Measurements from ENCODE around the gene LCA5L. TPM values are rescaled to one million over a fixed set of nuclear protein-coding genes. Genes with fewer than 3 reads are reported as not detected.

LCA5L gene
- total RNA-seq, 1 donor from 2014 or later: not detected

DNA sequence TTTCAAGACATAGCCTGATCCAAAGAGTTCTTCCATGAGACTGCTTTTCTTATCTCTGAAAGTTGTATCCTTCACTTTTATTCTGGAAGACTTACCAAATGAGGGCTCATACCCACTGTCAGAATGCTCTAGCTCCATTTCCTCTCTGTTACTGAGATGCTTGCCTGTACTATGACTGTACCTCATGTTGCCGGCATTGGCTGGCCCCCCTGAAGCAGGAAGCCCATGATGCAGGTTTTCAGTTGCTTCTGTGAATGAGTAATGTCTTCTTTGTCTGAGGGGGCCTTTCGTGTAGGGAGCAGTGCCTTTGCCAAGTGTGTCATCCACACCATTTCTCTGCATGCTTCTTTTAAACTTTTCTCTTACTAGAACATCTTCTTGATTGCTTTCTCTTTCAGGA lies 39.5 kb downstream of the LCA5L start:
- no peak for DNase-seq
- Mint-ChIP-seq H3K27me3 (ENCODE audit: unreplicated experiment) (no peaks in the 10 kb centered on the region), H3K4me1 (ENCODE audit: low read depth, unreplicated experiment) (no peaks in the 10 kb centered on the region), H3K9me3 (ENCODE audit: unreplicated experiment) (peaks cover 6% of the 10 kb centered on the region), H3K36me3 (ENCODE audit: unreplicated experiment) (peaks cover 13% of the 10 kb centered on the region), H3K4me3 (ENCODE audit: unreplicated experiment) (no peak overlapping the region), H3K27ac (ENCODE audit: unreplicated experiment) (no peak overlapping the region)
- TF ChIP-seq, protein P1, sequence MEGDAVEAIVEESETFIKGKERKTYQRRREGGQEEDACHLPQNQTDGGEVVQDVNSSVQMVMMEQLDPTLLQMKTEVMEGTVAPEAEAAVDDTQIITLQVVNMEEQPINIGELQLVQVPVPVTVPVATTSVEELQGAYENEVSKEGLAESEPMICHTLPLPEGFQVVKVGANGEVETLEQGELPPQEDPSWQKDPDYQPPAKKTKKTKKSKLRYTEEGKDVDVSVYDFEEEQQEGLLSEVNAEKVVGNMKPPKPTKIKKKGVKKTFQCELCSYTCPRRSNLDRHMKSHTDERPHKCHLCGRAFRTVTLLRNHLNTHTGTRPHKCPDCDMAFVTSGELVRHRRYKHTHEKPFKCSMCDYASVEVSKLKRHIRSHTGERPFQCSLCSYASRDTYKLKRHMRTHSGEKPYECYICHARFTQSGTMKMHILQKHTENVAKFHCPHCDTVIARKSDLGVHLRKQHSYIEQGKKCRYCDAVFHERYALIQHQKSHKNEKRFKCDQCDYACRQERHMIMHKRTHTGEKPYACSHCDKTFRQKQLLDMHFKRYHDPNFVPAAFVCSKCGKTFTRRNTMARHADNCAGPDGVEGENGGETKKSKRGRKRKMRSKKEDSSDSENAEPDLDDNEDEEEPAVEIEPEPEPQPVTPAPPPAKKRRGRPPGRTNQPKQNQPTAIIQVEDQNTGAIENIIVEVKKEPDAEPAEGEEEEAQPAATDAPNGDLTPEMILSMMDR (IDR thresholded peaks at IDR 0.05; ENCODE audit: partially characterized antibody, unreplicated experiment): no peak

DNA sequence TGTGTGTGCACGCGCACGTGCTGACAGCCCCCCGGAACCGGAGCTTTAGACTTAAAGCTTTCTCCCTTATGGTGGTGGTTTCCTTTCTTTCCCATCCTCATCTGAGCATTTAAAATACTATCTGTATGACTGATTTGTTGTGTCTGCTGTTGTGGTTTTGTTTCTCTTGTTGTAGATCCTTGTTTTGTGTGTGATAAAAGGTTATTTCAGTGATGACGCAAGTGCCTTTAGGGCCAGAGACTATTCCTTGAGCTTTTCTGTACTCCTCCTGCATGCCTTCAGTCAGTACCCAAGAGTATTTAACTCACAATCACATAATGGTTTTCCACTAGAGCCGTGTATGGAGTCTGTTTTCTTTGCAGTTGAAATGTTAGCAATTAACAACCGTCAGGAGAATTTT lies 45.4 kb downstream of the LCA5L start:
- Mint-ChIP-seq H3K27ac (ENCODE audit: unreplicated experiment) (no peak overlapping the region), H3K27me3 (ENCODE audit: unreplicated experiment) (peaks cover 1% of the 10 kb centered on the region), H3K9me3 (ENCODE audit: unreplicated experiment) (no peaks in the 10 kb centered on the region), H3K4me1 (ENCODE audit: low read depth, unreplicated experiment) (no peaks in the 10 kb centered on the region), H3K4me3 (ENCODE audit: unreplicated experiment) (no peak overlapping the region), H3K36me3 (ENCODE audit: unreplicated experiment) (no peaks in the 10 kb centered on the region)
- TF ChIP-seq, protein P1 (IDR thresholded peaks at IDR 0.05; ENCODE audit: partially characterized antibody, unreplicated experiment): no peak
- no peak for DNase-seq

DNA sequence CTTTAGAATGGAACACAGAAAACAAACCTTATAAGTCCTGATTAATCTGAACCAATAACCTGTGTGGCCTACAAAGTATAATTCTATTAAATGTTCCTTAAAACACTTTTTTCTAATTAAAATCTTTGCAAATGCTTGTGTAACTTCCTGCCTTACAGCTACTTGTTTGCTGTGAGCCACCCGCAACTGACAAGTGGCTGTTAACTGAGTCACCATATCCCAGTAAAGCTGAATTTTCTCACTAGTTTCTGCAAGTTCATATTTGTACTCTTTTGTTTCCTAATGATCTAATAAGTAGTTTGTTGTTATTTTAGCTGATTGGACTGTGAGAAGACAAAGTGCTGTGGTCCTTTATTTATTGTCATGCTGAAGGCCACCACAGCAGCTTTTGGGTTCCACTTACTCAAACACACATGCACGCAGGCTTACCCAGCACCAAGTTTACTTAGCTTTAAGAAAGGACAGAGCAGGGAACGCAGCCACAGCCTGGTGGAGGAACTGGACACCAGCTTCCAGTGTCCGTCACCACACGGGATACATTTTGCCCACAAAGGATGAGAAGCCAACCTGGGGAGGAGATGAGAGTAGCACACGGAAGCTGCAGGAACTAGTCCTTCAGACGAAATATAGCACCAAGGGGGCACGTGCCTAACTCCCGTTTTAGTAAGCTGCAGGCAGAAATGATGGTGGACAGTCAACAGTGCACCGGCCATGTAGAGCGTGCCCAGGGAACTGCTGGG lies 47.8 kb downstream of the LCA5L start:
- Mint-ChIP-seq H3K4me3 (ENCODE audit: unreplicated experiment) (no peak overlapping the region), H3K36me3 (ENCODE audit: unreplicated experiment) (no peaks in the 10 kb centered on the region), H3K4me1 (ENCODE audit: low read depth, unreplicated experiment) (no peaks in the 10 kb centered on the region), H3K9me3 (ENCODE audit: unreplicated experiment) (no peaks in the 10 kb centered on the region), H3K27me3 (ENCODE audit: unreplicated experiment) (peaks cover 1% of the 10 kb centered on the region), H3K27ac (ENCODE audit: unreplicated experiment) (no peak overlapping the region)
- DNase-seq: no peak
- TF ChIP-seq, protein P1 (IDR thresholded peaks at IDR 0.05; ENCODE audit: partially characterized antibody, unreplicated experiment): no peak

DNA sequence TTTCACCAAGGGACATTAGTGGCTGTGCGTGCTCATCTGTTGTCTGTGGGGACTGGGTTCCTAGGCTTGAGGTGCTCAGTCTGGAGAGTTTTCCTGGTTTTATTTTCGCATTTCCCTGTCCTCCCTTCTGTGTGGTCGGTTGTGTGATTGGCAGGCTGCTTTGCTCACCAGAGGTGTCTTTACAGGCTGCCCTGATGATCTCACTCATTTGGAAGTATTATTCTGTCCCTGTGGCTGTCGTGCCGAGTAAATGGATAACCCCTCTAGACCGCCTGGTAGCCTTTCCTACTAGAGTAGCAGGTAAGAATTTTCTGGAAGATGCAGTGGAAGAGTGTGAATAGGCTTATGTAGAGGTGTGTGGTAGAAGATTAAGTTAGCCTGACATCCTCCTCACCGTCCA lies 52.6 kb downstream of the LCA5L start:
- DNase-seq: no peak
- Mint-ChIP-seq H3K27ac (ENCODE audit: unreplicated experiment) (no peak overlapping the region), H3K4me1 (ENCODE audit: low read depth, unreplicated experiment) (peaks cover 6% of the 10 kb centered on the region), H3K9me3 (ENCODE audit: unreplicated experiment) (no peaks in the 10 kb centered on the region), H3K27me3 (ENCODE audit: unreplicated experiment) (peaks cover 3% of the 10 kb centered on the region), H3K36me3 (ENCODE audit: unreplicated experiment) (no peaks in the 10 kb centered on the region), H3K4me3 (ENCODE audit: unreplicated experiment) (no peak overlapping the region)
- TF ChIP-seq, protein P1 (IDR thresholded peaks at IDR 0.05; ENCODE audit: partially characterized antibody, unreplicated experiment): no peak

DNA sequence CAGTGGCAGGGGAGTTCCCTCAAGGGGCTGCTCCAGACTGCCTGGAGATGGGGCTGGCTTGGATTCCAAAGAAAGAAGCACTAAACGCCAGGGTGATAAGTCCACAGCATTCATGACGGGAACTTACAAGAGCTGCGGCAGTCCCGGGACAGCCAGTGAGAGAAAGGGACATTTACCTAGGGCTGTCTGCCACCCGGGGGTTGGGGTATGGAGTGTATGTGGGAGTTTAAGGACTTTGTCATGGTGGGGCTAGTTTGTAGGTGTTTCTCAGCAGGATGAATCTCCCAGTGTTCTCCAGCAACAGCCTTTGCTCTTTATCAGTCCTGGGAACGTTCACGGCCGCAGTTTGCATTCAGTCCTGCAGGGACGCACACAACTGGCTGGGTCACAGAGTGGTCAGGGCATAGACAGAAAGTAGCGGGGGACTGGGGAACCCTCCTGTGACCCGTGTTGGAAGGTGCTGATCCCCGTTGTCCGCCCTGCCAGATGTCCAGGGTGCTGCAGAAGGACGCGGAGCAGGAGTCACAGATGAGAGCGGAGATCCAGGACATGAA lies 55.3 kb downstream of the LCA5L start:
- no peak overlapping the region for H3K27ac Mint-ChIP-seq (ENCODE audit: unreplicated experiment)
- peaks cover 3% of the 10 kb centered on the region for H3K27me3 Mint-ChIP-seq (ENCODE audit: unreplicated experiment)
- H3K4me3 Mint-ChIP-seq (ENCODE audit: unreplicated experiment): no peak overlapping the region
- H3K36me3 Mint-ChIP-seq (ENCODE audit: unreplicated experiment): no peaks in the 10 kb centered on the region
- TF ChIP-seq, protein P1 (IDR thresholded peaks at IDR 0.05; ENCODE audit: partially characterized antibody, unreplicated experiment): no peak
- H3K9me3 Mint-ChIP-seq (ENCODE audit: unreplicated experiment): peaks cover 1% of the 10 kb centered on the region
- peaks cover 7% of the 10 kb centered on the region for H3K4me1 Mint-ChIP-seq (ENCODE audit: low read depth, unreplicated experiment)
- DNase-seq: peak; percentile 29

All from glutamatergic neuron (in vitro differentiated cells).